ENCODE measurements around the gene SAMD4B. TPM values are rescaled to one million over a fixed set of nuclear protein-coding genes. Genes with fewer than 3 reads are reported as not detected.
"Not testable (repeated sequence)": the region's sequence is repeated elsewhere in the genome, so short reads cannot be mapped to it uniquely, and the experiment has no call there.

Gene SAMD4B
- total RNA-seq, 1 experiment from 2014 or later, result 122 TPM

GRCh38 chr19:39319892-39320248 lies 22.4 kb upstream of the SAMD4B start:
- DNase-seq, result peak; percentile 72
- H3K27me3 ChIP-seq (ENCODE audit: control insufficient read depth, insufficient read depth, low read length), result peaks cover 22% of the 10 kb centered on the region

GRCh38 chr19:39321117-39321831 lies 20.9 kb upstream of the SAMD4B start:
- Histone ChIP-seq H3K36me3 (replicated peaks; ENCODE audit: control insufficient read depth, insufficient read depth, low read length) (no peaks in the 10 kb centered on the region), H3K4me3 (ENCODE audit: insufficient read depth, low read depth, low read length) (peak overlapping the region; percentile 33), H3K27me3 (ENCODE audit: control insufficient read depth, insufficient read depth, low read length) (peaks cover 22% of the 10 kb centered on the region)
- no peak for DNase-seq

More at GRCh38 chr19:39319892-39320248, 22.4 kb upstream of the SAMD4B start:
- H3K36me3 ChIP-seq (replicated peaks; ENCODE audit: control insufficient read depth, insufficient read depth, low read length), result no peaks in the 10 kb centered on the region
- H3K4me3 ChIP-seq (ENCODE audit: insufficient read depth, low read depth, low read length), result peak overlapping the region; percentile 79

- peaks cover 22% of the 10 kb centered on the region for H3K27me3 ChIP-seq (ENCODE audit: control insufficient read depth, insufficient read depth, low read length)
Observed at GRCh38 chr19:39321832-39322176, 20.4 kb upstream of the SAMD4B start.

GRCh38 chr19:39324242-39324842 lies 17.9 kb upstream of the SAMD4B start:
- DNase-seq, result no peak
- peaks cover 19% of the 10 kb centered on the region for H3K27me3 ChIP-seq (ENCODE audit: control insufficient read depth, insufficient read depth, low read length)
- H3K36me3 ChIP-seq (replicated peaks; ENCODE audit: control insufficient read depth, insufficient read depth, low read length), result no peaks in the 10 kb centered on the region
- H3K4me3 ChIP-seq (ENCODE audit: insufficient read depth, low read depth, low read length), result no peak overlapping the region

More at GRCh38 chr19:39321832-39322176, 20.4 kb upstream of the SAMD4B start:
- DNase-seq, result no peak
- no peak overlapping the region for H3K4me3 ChIP-seq (ENCODE audit: insufficient read depth, low read depth, low read length)
- no peaks in the 10 kb centered on the region for H3K36me3 ChIP-seq (replicated peaks; ENCODE audit: control insufficient read depth, insufficient read depth, low read length)

- DNase-seq, result peak; percentile 69
- no peaks in the 10 kb centered on the region for H3K36me3 ChIP-seq (replicated peaks; ENCODE audit: control insufficient read depth, insufficient read depth, low read length)
- no peak overlapping the region for H3K4me3 ChIP-seq (ENCODE audit: insufficient read depth, low read depth, low read length)
- peaks cover 7% of the 10 kb centered on the region; the same call in 1 of the 2 replicates for H3K27me3 ChIP-seq (ENCODE audit: control insufficient read depth, insufficient read depth, low read length)
Observed at GRCh38 chr19:39325778-39326665, 16.2 kb upstream of the SAMD4B start.

GRCh38 chr19:39327363-39328045 lies 14.7 kb upstream of the SAMD4B start:
- no peaks in the 10 kb centered on the region for H3K36me3 ChIP-seq (replicated peaks; ENCODE audit: control insufficient read depth, insufficient read depth, low read length)
- H3K27me3 ChIP-seq (ENCODE audit: control insufficient read depth, insufficient read depth, low read length), result peaks cover 2% of the 10 kb centered on the region; the same call in 1 of the 2 replicates
- DNase-seq, result peak; percentile 56
- H3K4me3 ChIP-seq (ENCODE audit: insufficient read depth, low read depth, low read length), result no peak overlapping the region

GRCh38 chr19:39328046-39328705 lies 14.0 kb upstream of the SAMD4B start:
- DNase-seq, result peak; percentile 93
- Histone ChIP-seq H3K4me3 (ENCODE audit: insufficient read depth, low read depth, low read length) (no peak overlapping the region), H3K36me3 (replicated peaks; ENCODE audit: control insufficient read depth, insufficient read depth, low read length) (no peaks in the 10 kb centered on the region)

GRCh38 chr19:39329948-39330347 lies 12.3 kb upstream of the SAMD4B start:
- H3K27me3 ChIP-seq (ENCODE audit: control insufficient read depth, insufficient read depth, low read length), result no peaks in the 10 kb centered on the region; the same call in 1 of the 2 replicates
- H3K4me3 ChIP-seq (ENCODE audit: insufficient read depth, low read depth, low read length), result no peak overlapping the region
- no peak for DNase-seq
- no peaks in the 10 kb centered on the region for H3K36me3 ChIP-seq (replicated peaks; ENCODE audit: control insufficient read depth, insufficient read depth, low read length)

More at GRCh38 chr19:39328046-39328705, 14.0 kb upstream of the SAMD4B start:
- H3K27me3 ChIP-seq (ENCODE audit: control insufficient read depth, insufficient read depth, low read length), result peaks cover 2% of the 10 kb centered on the region; the same call in 1 of the 2 replicates

GRCh38 chr19:39332293-39332692 lies 9.9 kb upstream of the SAMD4B start:
- H3K27me3 ChIP-seq (ENCODE audit: control insufficient read depth, insufficient read depth, low read length), result no peaks in the 10 kb centered on the region; the same call in 1 of the 2 replicates
- H3K4me3 ChIP-seq (ENCODE audit: insufficient read depth, low read depth, low read length), result no peak overlapping the region
- no peaks in the 10 kb centered on the region for H3K36me3 ChIP-seq (replicated peaks; ENCODE audit: control insufficient read depth, insufficient read depth, low read length)
- no peak for DNase-seq

GRCh38 chr19:39332738-39333137 lies 9.5 kb upstream of the SAMD4B start:
- not testable (repeated sequence) for H3K27me3 ChIP-seq (ENCODE audit: control insufficient read depth, insufficient read depth, low read length); H3K36me3 ChIP-seq (replicated peaks; ENCODE audit: control insufficient read depth, insufficient read depth, low read length); H3K4me3 ChIP-seq (ENCODE audit: insufficient read depth, low read depth, low read length); DNase-seq

GRCh38 chr19:39333507-39333906 lies 8.7 kb upstream of the SAMD4B start:
- Histone ChIP-seq H3K4me3 (ENCODE audit: insufficient read depth, low read depth, low read length) (no peak overlapping the region), H3K27me3 (ENCODE audit: control insufficient read depth, insufficient read depth, low read length) (no peaks in the 10 kb centered on the region; the same call in 1 of the 2 replicates), H3K36me3 (replicated peaks; ENCODE audit: control insufficient read depth, insufficient read depth, low read length) (no peaks in the 10 kb centered on the region)
- no peak for DNase-seq

- DNase-seq, result no peak
- Histone ChIP-seq H3K27me3 (ENCODE audit: control insufficient read depth, insufficient read depth, low read length) (no peaks in the 10 kb centered on the region), H3K4me3 (ENCODE audit: insufficient read depth, low read depth, low read length) (no peak overlapping the region), H3K36me3 (replicated peaks; ENCODE audit: control insufficient read depth, insufficient read depth, low read length) (no peaks in the 10 kb centered on the region)
Observed at GRCh38 chr19:39334444-39334976, 7.7 kb upstream of the SAMD4B start.

GRCh38 chr19:39335168-39335548 lies 7.1 kb upstream of the SAMD4B start:
- no peaks in the 10 kb centered on the region for H3K36me3 ChIP-seq (replicated peaks; ENCODE audit: control insufficient read depth, insufficient read depth, low read length)
- no peaks in the 10 kb centered on the region for H3K27me3 ChIP-seq (ENCODE audit: control insufficient read depth, insufficient read depth, low read length)
- H3K4me3 ChIP-seq (ENCODE audit: insufficient read depth, low read depth, low read length), result no peak overlapping the region
- no peak for DNase-seq

Measured in H7 (cell line).